Astrocyte (in vitro differentiated cells and primary cell): Measurements from ENCODE around the gene METAP1.

Experiments
- EZH2 ChIP-seq: IDR thresholded peaks from 2 replicates; pipeline ENCODE4 v1.6.1; 2012; ENCODE audit warnings: mild to moderate bottlenecking, low read length, inconsistent platforms; ENCODE audit not compliant: insufficient read depth
- TF ChIP-seq, protein P1 (sequence below): IDR thresholded peaks from 2 replicates; pipeline ENCODE4 v1.5.1; 2011; ENCODE audit warnings: low read depth, mild to moderate bottlenecking, inconsistent platforms, low read length, moderate library complexity; ENCODE audit not compliant: insufficient read depth

DNA sequence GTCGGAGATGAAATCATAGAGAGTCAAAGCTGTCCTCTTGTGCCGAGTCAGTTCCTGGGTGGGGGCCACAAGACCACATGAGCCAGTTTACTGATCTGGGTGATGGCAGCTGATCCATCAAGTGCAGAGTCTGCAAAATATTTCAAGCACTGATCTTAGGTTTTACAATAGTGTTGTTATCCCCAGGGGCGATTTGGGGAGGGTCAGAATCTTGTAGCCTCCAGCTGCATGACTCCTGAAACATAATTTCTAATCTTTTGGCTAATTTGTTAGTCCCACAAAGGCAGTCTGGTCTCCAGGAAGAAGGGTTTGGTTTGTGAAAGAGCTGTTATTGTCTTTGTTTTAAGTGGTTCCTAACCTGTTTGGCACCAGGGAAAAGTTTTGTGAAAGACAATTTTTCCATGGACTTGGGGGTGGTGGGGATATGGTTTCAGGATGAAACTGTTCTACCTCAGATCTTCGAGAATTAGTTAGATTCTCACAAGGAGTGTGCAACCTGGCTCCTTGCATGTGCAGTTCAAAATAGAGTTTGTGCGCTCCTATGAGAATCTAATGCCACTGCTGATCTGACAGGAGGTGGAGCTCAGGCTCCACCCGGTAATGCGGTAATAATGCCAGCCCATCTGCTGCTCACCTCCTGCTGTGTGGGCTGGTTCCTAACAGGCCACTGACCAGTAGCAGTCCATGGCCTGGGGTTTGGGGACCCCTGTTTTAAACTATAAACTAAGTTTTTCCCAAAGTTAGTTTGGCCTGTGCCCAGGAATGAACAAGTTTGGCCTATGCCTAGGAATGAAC is 29.2 kb downstream of the METAP1 start:
- TF ChIP-seq, protein P1, sequence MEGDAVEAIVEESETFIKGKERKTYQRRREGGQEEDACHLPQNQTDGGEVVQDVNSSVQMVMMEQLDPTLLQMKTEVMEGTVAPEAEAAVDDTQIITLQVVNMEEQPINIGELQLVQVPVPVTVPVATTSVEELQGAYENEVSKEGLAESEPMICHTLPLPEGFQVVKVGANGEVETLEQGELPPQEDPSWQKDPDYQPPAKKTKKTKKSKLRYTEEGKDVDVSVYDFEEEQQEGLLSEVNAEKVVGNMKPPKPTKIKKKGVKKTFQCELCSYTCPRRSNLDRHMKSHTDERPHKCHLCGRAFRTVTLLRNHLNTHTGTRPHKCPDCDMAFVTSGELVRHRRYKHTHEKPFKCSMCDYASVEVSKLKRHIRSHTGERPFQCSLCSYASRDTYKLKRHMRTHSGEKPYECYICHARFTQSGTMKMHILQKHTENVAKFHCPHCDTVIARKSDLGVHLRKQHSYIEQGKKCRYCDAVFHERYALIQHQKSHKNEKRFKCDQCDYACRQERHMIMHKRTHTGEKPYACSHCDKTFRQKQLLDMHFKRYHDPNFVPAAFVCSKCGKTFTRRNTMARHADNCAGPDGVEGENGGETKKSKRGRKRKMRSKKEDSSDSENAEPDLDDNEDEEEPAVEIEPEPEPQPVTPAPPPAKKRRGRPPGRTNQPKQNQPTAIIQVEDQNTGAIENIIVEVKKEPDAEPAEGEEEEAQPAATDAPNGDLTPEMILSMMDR, result no peak
- no peak for TF ChIP-seq EZH2
